Adrenal gland (tissue), 5 donors: Measurements from ENCODE around the gene C19orf73.

Experiments
- CTCF ChIP-seq, 6 experiments: fragments of 450-650 bp in 4 of 6; fragments of 200-600 bp in 2 of 6; sonication (generic) in 1 of 6; IDR thresholded peaks; 1 replicate in 5 of 6; 2 replicates in 1 of 6; pipeline versions ENCODE4 v1.5.1 to v1.8.0; 2016 to 2021; ENCODE audit warnings: antibody characterized with exemption in 6 of 6, mild to moderate bottlenecking in 2 of 6, moderate library complexity in 1 of 6
- POLR2A ChIP-seq, 2 donors: fragments of 450-650 bp; IDR thresholded peaks; one replicate each; pipeline ENCODE4 v1.6.1; 2017; ENCODE audit warnings: antibody characterized with exemption in 2 of 2, mild to moderate bottlenecking in 2 of 2, moderate library complexity in 1 of 2
- donor health status: DM: no; HTN: no; CAD: no.

GRCh38 chr19:49126575-49126974, 7.6 kb upstream of the C19orf73 start:
- TF ChIP-seq CTCF (IDR thresholded peaks at IDR 0.05) (no peak), POLR2A (IDR thresholded peaks at IDR 0.05) (no peak)
